ENCODE data around the gene HAUS6. TPM values are rescaled to one million over a fixed set of nuclear protein-coding genes. Genes with fewer than 3 reads are reported as not detected.

The HAUS6 gene
- total and polyA plus RNA-seq, 2 of the 8 experiments (the other 6 are each of a cell fraction or from before 2014, with no cell fraction given): 11.7 to 52.4 TPM

GRCh38 chr9:19018201-19018600 lies 84.5 kb downstream of the HAUS6 start:
- ChIA-PET POLR2A (ENCODE audit: partially characterized antibody) (no interaction called here), CTCF (ENCODE audit: partially characterized antibody) (interaction anchor here (8.7 kb wide), 1 partner anchor 9 kb away, joined by 81 read pairs; no protein-coding TSS in a partner anchor)
- no peak overlapping the region for H2BK120ac ChIP-seq (replicated peaks; ENCODE audit: low read depth, low read length)
- H4K20me1 ChIP-seq (replicated peaks in 1 of 2; ENCODE audit: control insufficient read depth in 1 of 2, insufficient read depth in 2 of 2, low read length in 2 of 2): no peaks in the 10 kb centered on the region
- no peak overlapping the region for H3K56ac ChIP-seq (replicated peaks; ENCODE audit: insufficient read length, low read depth, low read length)
- H4K8ac ChIP-seq (ENCODE audit: extremely low read depth, insufficient read depth, low read length): no peak overlapping the region
- H3K27ac ChIP-seq (ENCODE audit: low read depth, low read length): no peak overlapping the region
- H3K4me1 ChIP-seq (replicated peaks in 1 of 4; ENCODE audit: control insufficient read depth in 3 of 4, insufficient read depth in 4 of 4, low read length in 3 of 4): no peaks in the 10 kb centered on the region
- no peak overlapping the region for H2BK15ac ChIP-seq (ENCODE audit: low read length)
- FAIRE-seq (no peak), DNase-seq (ENCODE audit: low read depth in 1 of 2, low spot score in 2 of 2) (no peak)
- H3K18ac ChIP-seq (ENCODE audit: extremely low read depth, low read length): no peak overlapping the region
- no peaks in the 10 kb centered on the region for H3K27me3 ChIP-seq (replicated peaks in 1 of 4; ENCODE audit: control insufficient read depth in 3 of 4, extremely low read depth in 1 of 4, insufficient read depth in 3 of 4, low read length in 3 of 4)
- no peaks in the 10 kb centered on the region for H3K79me1 ChIP-seq (ENCODE audit: low read depth, low read length)
- no peaks in the 10 kb centered on the region for H3K9me3 ChIP-seq (ENCODE audit: insufficient read depth in 2 of 2, low read depth in 1 of 2, low read length in 1 of 2)
- no peak overlapping the region for H2BK12ac ChIP-seq (ENCODE audit: low read depth, low read length)
- no peak overlapping the region for H3K4ac ChIP-seq (replicated peaks; ENCODE audit: insufficient read length, low read depth, low read length)
- H3K79me2 ChIP-seq (ENCODE audit: control insufficient read depth in 1 of 2, insufficient read depth in 2 of 2, low read length in 2 of 2): no peaks in the 10 kb centered on the region
- no peak overlapping the region for H3K14ac ChIP-seq (ENCODE audit: insufficient read length)
- H3K4me3 ChIP-seq (ENCODE audit: extremely low read depth in 1 of 4, insufficient read depth in 2 of 4, low read depth in 3 of 4, low read length in 4 of 4): no peak overlapping the region
- no peak overlapping the region for H2AK5ac ChIP-seq (ENCODE audit: low read depth, low read length)
- H3K4me2 ChIP-seq (ENCODE audit: insufficient read depth in 1 of 2, low read depth in 2 of 2, low read length in 2 of 2): no peak overlapping the region
- no peak overlapping the region for H2BK20ac ChIP-seq (ENCODE audit: low read length)
- no peak overlapping the region for H2AFZ ChIP-seq (ENCODE audit: low read length)
- no peak overlapping the region for H3K9ac ChIP-seq (replicated peaks in 1 of 4; ENCODE audit: extremely low read depth in 1 of 4, low read depth in 3 of 4, low read length in 3 of 4)
- H2BK5ac ChIP-seq (ENCODE audit: low read depth, low read length): no peak overlapping the region
- H3K36me3 ChIP-seq (ENCODE audit: control insufficient read depth in 2 of 4, insufficient read depth in 4 of 4, low read length in 3 of 4): no peaks in the 10 kb centered on the region
- no peaks in the 10 kb centered on the region for H3K23me2 ChIP-seq (ENCODE audit: low read depth, low read length)
- H4K91ac ChIP-seq (replicated peaks; ENCODE audit: insufficient read length, low read length): no peak overlapping the region
- no peak overlapping the region for H3K23ac ChIP-seq (ENCODE audit: insufficient read length)
- H4K5ac ChIP-seq (ENCODE audit: insufficient read length, low read depth, low read length): no peak overlapping the region
- 66% methylated on average over 4 of the region's 4 CpGs; no CpG with 5 or more reads in 1 of the 2 experiments for WGBS, 2 experiments (ENCODE audit: extremely low coverage in 1 of 2, insufficient coverage in 1 of 2, insufficient read length in 1 of 2, insufficient replicate concordance in 2 of 2, low coverage in 1 of 2, low lambda C conversion rate in 2 of 2, missing lambda C conversion rate in 1 of 2)
- TF ChIP-seq POU5F1 (IDR thresholded peaks at IDR 0.05; ENCODE audit: low read depth, low read length): no peak
- no peak for TF ChIP-seq JUN (IDR thresholded peaks at IDR 0.05; ENCODE audit: low read depth, low read length)
- no peak for TF ChIP-seq RNF2 (IDR thresholded peaks at IDR 0.05; ENCODE audit: borderline replicate concordance, low read depth, low read length, missing control alignments, poor library complexity, severe bottlenecking)
- TF ChIP-seq NANOG (IDR thresholded peaks at IDR 0.05; ENCODE audit: insufficient read depth, low read depth, low read length, poor library complexity, severe bottlenecking): no peak
- no peak for TF ChIP-seq CTBP2 (IDR thresholded peaks at IDR 0.05; ENCODE audit: borderline replicate concordance, insufficient read depth, insufficient read length, low read length)
- TF ChIP-seq NRF1 (IDR thresholded peaks at IDR 0.05; ENCODE audit: low read depth, low read length): no peak
- TF ChIP-seq CTCF (IDR thresholded peaks at IDR 0.05; ENCODE audit: control extremely low read depth in 1 of 3, insufficient read depth in 1 of 3, low read depth in 1 of 3, low read length in 3 of 3): no peak
- TF ChIP-seq PHF8 (conservative IDR thresholded peaks at IDR 0.05; ENCODE audit: low read depth, low read length): no peak
- no peak for TF ChIP-seq SP4 (IDR thresholded peaks at IDR 0.05; ENCODE audit: low read length)
- TF ChIP-seq TEAD4 (IDR thresholded peaks at IDR 0.05; ENCODE audit: low read depth, low read length): no peak
- no peak for TF ChIP-seq ATF3 (IDR thresholded peaks at IDR 0.05; ENCODE audit: insufficient read depth, low read depth, low read length)
